22Rv1 (cell line): Measurements from ENCODE around the gene TMEM164.

Experiments
- ZFX ChIP-seq: fragments of 450-650 bp; IDR thresholded peaks from 2 replicates; pipeline ENCODE4 v1.6.1; 2017; ENCODE audit warnings: antibody characterized with exemption, borderline replicate concordance
- TF ChIP-seq, protein P1 (sequence below): fragments of 450-650 bp; IDR thresholded peaks from 2 replicates; pipeline ENCODE4 v1.5.1; 2017; ENCODE audit warnings: mild to moderate bottlenecking

DNA sequence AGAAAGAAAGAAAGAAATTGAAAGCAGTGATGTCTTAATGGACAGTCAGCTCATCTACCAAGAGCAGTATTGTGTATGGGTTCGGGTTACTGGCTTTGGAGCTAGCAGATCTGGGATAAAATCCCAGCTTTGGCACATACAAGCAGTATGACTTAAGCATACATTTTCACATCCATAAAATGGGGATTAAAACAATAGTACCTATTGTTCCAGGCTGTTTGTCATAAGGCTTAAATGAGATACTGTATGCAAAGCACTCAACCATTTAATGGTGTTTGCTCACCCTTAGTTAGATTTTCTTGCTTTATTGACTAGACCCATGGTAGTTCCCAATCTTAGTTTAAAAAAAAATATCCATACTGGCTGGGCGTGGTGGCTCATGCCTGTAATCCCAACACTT, 7.8 kb upstream of the TMEM164 start:
- TF ChIP-seq, protein P1, sequence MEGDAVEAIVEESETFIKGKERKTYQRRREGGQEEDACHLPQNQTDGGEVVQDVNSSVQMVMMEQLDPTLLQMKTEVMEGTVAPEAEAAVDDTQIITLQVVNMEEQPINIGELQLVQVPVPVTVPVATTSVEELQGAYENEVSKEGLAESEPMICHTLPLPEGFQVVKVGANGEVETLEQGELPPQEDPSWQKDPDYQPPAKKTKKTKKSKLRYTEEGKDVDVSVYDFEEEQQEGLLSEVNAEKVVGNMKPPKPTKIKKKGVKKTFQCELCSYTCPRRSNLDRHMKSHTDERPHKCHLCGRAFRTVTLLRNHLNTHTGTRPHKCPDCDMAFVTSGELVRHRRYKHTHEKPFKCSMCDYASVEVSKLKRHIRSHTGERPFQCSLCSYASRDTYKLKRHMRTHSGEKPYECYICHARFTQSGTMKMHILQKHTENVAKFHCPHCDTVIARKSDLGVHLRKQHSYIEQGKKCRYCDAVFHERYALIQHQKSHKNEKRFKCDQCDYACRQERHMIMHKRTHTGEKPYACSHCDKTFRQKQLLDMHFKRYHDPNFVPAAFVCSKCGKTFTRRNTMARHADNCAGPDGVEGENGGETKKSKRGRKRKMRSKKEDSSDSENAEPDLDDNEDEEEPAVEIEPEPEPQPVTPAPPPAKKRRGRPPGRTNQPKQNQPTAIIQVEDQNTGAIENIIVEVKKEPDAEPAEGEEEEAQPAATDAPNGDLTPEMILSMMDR, result no peak
- TF ChIP-seq ZFX, result no peak
